LoVo (cell line): Measurements from ENCODE around the gene TMCO4.
A peak's percentile ranks its signal among the peaks of the same experiment; 100 is the strongest.

Experiments used
- DNase-seq: peaks from one replicate; pipeline ENCODE4 v3.0.0-alpha.2; 2016; ENCODE audit warnings: low spot score

The TMCO4 gene

DNA sequence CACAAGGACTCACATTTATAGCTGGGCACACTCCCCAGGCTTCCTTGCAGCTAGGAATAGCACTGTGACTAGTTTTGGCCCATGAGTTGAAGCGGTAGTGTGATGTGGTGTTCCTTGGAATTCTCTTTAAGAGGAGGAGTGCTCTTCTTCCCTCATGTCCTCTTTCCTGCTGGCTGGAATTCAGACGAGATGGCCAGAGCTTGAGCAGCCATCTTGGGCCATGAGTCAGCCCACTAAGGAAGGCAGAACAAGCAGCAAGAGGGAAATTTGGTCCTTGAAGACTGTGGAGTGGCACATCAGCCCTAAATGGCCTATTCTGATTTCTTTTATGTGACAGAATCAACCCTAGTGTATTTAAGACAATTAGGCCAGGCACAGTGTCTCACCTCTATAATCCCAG lies 115.0 kb downstream of the TMCO4 start:
- no peak for DNase-seq

DNA sequence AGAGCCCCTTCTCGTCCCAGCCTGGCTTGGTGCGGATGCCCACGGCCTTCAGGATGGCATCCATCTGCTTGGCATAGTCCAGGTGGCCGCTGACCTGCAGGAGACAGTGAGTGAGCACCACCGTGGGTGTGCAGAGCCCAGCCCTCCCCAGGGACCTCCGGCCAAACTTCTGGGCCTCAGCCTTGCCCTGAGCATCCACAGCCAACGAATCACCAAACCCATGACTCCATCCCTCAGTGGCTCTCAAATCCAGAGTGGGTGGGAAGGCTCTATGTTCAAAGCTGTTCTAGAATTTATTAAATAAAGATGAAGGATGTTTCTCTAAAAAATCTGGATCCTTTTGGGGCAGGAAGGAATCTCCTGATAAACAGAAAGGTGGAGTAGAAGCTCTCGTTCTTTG lies 116.4 kb downstream of the TMCO4 start:
- DNase-seq = no peak

DNA sequence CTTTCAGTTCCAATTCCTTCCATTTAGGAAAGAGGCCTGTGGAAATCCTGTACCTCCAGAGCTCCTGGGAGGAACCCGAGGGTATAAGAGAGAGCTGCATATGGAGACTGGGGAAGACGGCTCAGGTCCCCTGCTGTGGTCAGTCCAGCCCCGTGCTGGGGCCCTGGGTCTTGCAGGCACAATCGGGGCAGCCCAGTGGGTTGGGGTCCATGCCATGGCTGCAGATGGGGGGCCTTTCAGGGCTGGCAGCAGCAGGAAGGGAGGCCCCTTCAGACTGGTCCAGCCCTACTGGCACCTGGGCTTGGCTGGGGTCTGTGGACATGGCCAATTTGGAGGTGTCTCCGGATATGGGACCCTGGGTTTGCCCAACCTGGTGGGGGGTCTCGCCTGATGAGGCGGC lies 116.8 kb downstream of the TMCO4 start:
- DNase-seq = no peak

DNA sequence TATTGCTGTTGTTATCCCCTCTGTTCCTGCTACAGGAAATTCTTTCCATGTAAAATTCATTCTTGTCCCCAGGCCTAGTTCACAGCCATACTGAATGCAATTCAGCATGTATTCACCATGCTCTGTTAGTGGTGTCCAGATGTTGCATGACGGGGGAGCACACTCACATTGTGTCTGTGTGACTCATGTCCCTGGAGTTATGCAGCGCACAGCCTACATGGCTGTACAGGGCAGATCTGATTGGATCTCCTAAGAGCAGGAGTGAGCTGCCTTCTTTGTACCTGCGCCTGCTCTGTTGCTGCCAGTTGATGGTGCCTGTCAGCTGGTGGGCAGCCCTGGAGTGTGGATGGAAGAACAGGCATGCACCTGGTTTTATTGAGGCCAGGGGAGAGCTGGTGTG lies 117.5 kb downstream of the TMCO4 start:
- DNase-seq = no peak

DNA sequence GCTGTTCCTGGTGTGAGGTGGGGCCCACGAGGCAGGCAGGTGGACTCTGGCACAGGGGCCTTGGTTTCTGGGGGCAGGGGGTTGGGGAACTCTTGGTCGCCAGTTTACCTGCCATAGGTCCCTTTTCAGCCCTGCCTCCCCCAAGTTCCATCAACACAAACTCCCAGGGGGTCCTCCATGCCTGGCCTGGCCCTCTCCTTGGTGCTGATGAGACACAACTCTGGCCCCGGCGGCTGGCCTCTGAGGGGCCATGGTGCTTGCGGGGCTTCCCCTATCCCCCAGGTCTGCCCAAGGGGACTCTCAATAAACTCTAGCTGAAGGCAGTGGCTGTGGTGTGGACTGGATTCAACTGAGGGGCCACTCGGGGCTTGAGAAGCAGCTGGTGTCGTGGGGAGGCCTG lies 119.1 kb downstream of the TMCO4 start:
- DNase-seq = no peak

DNA sequence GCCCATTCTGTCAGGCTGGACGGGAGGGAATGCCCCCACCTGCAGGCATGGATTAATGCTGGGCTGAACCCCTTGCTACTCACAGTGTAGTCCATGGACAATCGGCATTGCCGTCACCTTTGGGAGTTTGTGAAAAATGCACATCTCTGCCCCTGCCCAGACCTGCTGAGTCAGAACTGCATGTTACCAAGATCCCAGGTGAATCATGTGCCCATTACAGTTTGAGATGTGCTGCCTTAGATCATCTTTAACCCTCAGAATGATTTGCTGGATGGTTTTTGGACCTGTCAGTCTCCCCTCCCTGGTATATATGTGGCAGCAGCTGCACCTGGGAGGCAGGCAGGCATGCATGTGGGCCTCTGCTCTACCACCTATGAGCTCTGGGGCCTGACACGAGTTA lies 120.0 kb downstream of the TMCO4 start:
- DNase-seq = no peak

DNA sequence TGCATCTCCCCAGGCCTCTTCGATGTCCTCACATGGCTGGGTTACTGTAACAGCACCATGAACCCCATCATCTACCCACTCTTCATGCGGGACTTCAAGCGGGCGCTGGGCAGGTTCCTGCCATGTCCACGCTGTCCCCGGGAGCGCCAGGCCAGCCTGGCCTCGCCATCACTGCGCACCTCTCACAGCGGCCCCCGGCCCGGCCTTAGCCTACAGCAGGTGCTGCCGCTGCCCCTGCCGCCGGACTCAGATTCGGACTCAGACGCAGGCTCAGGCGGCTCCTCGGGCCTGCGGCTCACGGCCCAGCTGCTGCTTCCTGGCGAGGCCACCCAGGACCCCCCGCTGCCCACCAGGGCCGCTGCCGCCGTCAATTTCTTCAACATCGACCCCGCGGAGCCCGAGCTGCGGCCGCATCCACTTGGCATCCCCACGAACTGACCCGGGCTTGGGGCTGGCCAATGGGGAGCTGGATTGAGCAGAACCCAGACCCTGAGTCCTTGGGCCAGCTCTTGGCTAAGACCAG lies 120.7 kb downstream of the TMCO4 start:
- DNase-seq = no peak

DNA sequence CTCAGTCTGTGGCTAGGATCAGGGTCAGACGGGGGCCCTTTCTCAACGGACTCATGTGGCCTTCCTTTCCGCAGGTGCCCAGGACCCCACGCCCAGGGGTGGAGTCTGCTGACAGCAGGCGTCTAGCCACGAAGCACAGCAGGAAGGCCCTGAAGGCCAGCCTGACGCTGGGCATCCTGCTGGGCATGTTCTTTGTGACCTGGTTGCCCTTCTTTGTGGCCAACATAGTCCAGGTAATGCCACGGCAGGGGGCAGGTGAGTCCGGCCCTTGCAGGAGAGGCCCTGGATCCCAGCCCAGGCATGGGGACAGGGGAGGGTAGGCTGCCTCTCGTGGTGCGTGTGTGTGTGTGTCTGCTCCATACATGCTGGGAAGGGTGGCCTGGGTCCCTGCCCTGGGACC lies 121.2 kb downstream of the TMCO4 start:
- DNase-seq = no peak

DNA sequence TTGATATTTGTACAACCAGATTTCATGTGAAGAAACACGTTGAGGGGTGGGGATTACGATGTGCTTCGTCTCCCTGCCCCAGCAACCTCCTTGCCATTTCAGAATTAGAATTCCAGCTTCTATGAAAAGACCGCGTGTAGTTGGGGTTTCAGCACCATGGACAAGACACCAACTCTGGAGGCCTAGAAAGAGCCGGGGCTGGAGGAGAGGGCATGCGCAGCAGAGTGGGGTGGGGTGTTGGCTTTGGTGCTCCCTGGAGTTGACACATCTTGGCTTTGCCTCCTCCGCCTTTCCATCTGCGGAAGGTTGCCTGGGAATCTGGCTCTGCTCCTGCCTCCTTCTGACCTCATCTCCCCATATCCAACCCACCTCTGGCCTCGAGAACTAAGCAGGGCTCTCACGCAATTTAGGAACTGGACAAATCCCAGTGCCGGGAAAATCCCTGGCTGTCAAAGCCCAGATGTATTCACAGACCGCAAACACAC lies 123.2 kb downstream of the TMCO4 start:
- DNase-seq = peak; percentile 37

DNA sequence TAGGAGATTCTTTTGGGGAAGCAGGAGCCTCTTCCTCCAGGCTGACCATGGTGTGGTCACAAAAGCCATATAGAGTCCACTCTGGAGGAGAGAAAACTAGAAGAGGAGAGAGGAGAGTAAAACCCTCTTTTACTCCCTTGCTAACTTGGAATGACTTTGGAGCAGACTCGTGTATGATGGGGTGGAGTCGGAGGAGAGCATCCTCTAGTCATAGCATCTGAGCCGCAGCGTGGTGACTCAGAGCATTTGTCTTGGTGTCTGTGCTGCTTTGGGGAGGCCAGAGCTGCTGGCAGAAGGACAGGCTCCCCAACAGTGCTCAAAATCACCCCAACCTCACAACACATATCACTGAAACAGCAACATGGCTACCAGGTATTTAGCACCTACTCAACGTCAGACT lies 123.9 kb downstream of the TMCO4 start:
- DNase-seq = no peak

DNA sequence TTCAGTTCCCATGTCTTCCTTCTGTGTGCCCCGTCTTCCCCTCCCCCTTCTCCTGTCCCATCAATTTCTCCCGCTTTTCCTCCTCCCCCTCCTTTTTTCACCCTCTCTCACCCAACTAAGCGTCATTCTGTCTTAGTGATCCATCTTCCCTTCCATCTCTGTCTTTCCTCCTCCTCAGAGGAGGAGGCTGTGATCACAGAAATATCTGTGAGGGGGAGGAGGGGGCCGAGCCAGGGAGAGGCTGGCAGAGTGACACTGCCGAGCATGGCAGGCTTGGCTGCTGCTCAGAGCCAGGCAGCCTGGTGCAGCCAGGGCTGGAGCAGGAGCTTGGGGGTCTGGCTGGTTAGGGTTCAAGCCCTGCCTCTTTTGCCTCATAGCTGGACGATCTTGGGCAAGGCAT lies 127.5 kb downstream of the TMCO4 start:
- DNase-seq = no peak

DNA sequence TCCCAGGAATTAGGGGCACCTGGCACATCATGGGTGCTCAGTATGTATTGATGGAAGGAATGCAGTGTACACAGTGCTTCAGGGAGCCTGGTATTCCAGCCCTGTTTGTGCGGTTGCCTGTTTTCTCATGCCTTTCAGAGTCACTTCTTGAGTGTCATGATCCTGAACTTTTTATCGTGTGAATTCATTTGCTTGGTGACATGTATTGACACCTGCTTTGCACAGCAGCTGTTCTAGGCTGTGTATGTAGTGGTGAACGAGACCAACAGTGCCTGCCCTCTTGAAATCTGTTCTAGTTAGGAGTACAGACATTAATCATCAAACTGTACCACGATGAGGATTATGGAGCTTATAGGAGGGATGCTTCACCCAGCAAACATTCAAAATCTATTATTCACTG lies 128.9 kb downstream of the TMCO4 start:
- no peak for DNase-seq

DNA sequence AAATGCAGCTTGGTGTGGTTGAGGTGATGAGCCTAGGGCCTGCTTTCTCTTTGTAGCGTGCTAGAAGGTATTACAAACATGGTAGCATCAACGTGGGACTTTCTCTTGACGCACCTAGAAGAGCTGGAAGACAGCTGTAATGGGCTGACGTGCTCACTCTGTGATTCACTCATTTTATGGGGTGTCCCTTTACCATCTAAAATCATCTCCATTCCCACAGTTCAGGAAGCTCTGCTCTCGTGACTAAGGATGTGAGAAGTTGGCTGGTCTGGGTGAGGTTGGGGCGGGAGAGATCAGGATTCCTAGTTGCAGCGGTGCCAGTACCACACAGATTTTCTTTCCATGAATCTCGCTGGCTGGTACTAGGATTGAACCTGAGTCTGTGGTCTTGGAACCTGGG lies 130.8 kb downstream of the TMCO4 start:
- no peak for DNase-seq

DNA sequence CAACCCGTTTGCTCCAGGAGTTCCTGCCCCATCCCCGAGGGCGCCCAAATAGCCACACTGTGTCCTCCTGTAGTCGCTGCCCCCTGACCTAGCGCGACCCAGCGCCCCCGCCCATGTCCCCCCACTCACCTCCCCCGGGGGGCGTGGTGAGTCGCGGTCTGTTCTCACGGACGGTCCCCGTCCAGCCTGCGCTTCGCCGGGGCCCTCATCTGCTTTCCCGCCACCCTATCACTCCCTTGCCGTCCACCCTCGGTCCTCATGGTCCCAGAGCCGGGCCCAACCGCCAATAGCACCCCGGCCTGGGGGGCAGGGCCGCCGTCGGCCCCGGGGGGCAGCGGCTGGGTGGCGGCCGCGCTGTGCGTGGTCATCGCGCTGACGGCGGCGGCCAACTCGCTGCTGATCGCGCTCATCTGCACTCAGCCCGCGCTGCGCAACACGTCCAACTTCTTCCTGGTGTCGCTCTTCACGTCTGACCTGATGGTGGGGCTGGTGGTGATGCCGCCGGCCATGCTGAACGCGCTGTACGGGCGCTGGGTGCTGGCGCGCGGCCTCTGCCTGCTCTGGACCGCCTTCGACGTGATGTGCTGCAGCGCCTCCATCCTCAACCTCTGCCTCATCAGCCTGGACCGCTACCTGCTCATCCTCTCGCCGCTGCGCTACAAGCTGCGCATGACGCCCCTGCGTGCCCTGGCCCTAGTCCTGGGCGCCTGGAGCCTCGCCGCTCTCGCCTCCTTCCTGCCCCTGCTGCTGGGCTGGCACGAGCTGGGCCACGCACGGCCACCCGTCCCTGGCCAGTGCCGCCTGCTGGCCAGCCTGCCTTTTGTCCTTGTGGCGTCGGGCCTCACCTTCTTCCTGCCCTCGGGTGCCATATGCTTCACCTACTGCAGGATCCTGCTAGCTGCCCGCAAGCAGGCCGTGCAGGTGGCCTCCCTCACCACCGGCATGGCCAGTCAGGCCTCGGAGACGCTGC lies 133.9 kb downstream of the TMCO4 start:
- DNase-seq = no peak

DNA sequence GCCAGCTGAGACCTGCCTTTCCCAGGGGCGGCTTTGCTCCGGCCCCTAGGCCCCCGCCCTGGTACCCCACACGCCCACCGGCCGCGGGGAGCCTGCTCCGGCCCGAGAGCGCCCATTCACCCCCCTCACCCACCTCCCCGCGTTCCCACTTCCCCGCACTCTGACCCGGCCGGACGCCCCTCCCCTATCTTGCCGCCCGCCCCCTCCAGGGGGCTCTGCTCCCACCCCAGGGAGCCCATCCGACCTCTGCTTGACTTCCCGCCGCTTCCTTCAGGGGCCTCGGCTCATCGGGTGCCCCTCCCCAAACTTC lies 134.6 kb downstream of the TMCO4 start:
- DNase-seq = no peak

DNA sequence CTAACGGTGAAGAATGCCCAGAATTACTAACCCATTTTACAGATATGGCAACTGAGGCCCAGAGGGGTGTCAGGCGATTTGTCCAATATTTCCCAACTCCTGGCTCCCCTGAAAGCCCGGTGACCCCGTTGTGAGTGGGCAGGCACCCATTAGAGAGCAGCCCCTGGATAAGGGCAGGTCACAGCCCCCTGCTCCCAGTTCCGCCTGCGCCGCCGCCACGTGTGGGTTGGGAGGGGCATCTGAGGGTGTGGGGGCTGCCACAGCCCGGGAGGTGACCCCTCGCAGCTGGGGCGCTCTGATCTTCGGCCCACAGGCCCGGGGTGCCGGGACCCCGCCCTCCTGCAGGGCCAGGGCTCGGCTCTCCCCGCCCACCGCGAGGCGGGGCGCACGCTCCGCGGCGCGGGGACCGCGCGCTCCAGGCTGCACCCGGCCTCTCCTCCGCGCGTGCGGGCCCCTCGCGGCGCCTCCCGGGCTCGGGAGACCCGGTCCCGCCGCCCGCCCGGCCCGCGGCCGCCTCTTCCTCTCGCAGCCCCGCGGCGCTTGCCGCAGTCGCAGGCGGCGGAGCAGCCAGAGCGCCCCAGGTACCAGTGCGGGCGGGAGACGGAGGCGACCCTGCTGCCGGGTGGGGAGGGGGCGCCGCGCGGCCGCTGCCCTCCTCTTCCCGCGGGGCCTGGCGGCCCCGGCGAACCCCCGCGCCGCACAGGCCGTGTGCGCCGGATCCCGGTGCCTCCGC lies 135.1 kb downstream of the TMCO4 start, which contains the start of gene HTR6:
Gene HTR6 (plus strand): TSS at position 423 of the 733 bp plus-strand sequence. CDS start 879 bp downstream, outside the sequence.
- DNase-seq = peak; percentile 35

DNA sequence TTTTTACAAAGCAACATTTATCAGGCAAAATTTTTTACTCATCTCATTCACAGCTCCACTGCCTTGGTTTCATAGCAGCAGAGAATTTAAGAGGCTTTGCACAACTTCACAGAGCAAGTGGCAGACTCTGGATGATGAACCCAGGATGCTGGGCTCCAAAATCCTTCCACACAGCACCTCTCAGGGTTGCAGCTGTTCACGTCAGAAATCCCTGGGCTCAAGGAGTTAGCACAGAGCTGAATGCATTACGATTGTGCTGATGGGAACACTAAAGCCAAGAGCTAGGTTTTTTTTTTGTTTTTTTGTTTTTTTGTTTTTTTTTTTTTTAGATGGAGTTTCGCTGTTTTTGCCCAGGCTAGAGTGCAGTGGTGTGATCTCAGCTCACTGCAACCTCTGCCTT lies 137.4 kb downstream of the TMCO4 start:
- no peak for DNase-seq

DNA sequence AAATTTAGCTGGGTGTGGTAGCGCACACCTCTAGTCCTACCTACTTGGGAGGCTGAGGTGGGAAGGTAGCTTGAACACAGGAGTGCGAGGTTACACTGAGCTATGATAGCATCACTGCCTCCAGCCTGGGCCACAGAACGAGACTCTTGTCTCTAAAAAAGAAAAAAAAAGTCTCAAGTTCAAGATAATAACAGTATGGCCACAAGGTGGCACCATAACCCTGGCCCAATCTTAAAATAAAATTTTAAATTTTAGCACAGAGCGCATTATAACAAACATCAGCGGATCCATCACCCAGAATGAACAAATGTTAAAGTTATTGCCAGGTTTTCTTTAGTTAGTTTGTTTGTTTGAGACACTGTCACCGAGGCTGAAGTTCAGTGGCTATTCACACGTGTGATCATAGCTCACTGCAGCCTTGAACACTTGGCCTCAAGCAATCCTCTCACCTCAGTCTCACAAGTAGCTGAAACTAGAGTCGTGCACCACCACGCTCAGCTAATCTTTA lies 137.9 kb downstream of the TMCO4 start:
- peak; percentile 40 for DNase-seq

DNA sequence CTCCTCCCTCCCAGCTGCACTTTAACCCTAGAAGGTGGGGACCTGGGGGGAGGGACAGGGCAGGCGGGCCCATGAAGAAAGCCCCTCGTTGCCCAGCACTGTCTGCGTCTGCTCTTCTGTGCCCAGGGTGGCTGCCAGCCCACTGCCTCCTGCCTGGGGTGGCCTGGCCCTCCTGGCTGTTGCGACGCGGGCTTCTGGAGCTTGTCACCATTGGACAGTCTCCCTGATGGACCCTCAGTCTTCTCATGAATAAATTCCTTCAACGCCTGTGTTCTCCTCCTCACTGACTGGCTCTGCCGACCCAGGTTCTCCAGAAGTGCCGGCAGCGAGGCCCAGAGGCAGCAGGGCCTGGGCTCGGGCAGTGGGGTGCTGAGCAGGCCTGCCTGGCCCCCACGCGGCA lies 141.5 kb downstream of the TMCO4 start:
- no peak for DNase-seq

DNA sequence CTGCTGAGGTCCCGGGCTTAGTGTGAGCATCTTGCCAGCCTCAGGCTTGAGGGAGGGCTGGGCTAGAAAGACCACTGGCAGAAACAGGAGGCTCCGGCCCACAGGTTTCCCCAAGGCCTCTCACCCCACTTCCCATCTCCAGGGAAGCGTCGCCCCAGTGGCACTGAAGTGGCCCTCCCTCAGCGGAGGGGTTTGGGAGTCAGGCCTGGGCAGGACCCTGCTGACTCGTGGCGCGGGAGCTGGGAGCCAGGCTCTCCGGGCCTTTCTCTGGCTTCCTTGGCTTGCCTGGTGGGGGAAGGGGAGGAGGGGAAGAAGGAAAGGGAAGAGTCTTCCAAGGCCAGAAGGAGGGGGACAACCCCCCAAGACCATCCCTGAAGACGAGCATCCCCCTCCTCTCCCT lies 142.2 kb downstream of the TMCO4 start:
- DNase-seq = no peak

DNA sequence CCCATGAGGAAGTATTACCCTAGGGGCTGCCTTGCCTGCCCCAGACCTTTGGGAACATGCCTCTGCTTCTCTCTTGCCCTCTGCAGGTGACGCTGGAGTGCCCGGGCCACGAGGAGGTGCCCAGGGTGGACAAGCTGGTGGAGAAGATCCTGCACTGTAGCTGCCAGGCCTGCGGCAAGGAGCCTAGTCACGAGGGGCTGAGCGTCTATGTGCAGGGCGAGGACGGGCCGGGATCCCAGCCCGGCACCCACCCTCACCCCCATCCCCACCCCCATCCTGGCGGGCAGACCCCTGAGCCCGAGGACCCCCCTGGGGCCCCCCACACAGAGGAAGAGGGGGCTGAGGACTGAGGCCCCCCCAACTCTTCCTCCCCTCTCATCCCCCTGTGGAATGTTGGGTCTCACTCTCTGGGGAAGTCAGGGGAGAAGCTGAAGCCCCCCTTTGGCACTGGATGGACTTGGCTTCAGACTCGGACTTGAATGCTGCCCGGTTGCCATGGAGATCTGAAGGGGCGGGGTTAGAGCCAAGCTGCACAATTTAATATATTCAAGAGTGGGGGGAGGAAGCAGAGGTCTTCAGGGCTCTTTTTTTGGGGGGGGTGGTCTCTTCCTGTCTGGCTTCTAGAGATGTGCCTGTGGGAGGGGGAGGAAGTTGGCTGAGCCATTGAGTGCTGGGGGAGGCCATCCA lies 142.8 kb downstream of the TMCO4 start:
- DNase-seq = no peak

DNA sequence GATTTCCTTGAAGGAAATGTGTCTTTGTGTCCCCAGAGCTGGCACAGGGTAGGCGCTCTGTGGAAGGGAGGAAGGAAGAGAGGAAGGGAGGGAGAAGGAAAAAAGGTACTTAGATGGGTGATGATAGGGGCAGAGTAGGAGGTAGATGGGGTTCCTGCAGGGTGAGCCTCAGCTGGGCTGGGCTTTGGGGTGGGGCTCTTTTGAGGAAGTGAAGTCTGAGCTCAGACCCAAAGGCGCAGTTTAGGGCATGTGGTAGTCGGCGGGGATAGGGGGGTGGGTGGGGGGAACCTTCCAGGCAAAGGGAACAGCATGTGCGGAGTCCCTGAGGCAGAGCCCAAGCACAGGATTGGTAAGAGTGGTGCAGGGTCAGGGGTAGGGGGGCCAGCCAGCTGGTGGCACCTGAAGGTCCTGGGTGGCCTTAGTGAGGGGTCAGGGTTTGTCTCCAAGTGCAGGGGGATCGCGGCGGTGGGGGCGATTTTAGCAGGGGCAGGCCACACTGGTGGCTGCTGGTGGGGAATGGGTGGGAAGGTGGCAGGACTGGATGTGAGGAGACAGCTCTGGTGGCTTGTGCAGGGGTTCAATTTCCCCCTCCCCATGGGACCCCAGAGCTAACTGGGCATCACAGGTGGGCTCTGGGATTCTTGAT lies 143.5 kb downstream of the TMCO4 start:
- no peak for DNase-seq
